H1 (cell line): ENCODE results near the gene TMED5.

Source experiments
- CHD2 ChIP-seq: IDR thresholded peaks from 2 replicates; pipeline ENCODE4 v1.6.1; 2012; ENCODE audit warnings: low read length, improper control_type of control experiment
- CTCF ChIP-seq, 3 experiments: IDR thresholded peaks; 1 replicate in 2 of 3; 2 replicates in 1 of 3; pipeline versions ENCODE4 v1.5.1 to v1.6.1; 2011; ENCODE audit warnings: low read length in 3 of 3, mild to moderate bottlenecking in 3 of 3, inconsistent platforms in 2 of 3, low read depth in 1 of 3, moderate library complexity in 1 of 3; ENCODE audit not compliant: insufficient read depth in 1 of 3; ENCODE audit errors: control extremely low read depth in 1 of 3
- EGR1 ChIP-seq: IDR thresholded peaks from 2 replicates; pipeline ENCODE4 v1.6.1; 2011; ENCODE audit warnings: low read depth, low read length, borderline replicate concordance
- EP300 ChIP-seq, 2 experiments: IDR thresholded peaks; 1 replicate in 1 of 2; 2 replicates in 1 of 2; pipeline ENCODE4 v1.6.1; 2011 to 2012; ENCODE audit warnings: low read depth in 2 of 2, low read length in 2 of 2, mild to moderate bottlenecking in 2 of 2, borderline replicate concordance in 1 of 2, inconsistent platforms in 1 of 2, moderate library complexity in 1 of 2
- EZH2 ChIP-seq: fragments of 200-600 bp; sonication (generic); IDR thresholded peaks from 2 replicates; pipeline ENCODE4 v1.7.1; 2012; ENCODE audit warnings: low read depth, mild to moderate bottlenecking, moderate library complexity, low read length, inconsistent platforms; ENCODE audit not compliant: severe bottlenecking
- HDAC2 ChIP-seq, 2 experiments: fragments of 300-600 bp in 1 of 2; sonication (generic) in 1 of 2; IDR thresholded peaks; 2 replicates each; pipeline ENCODE4 v1.6.1; 2011 to 2012; ENCODE audit warnings: low read depth in 2 of 2, low read length in 2 of 2, mild to moderate bottlenecking in 2 of 2, moderate library complexity in 2 of 2, borderline replicate concordance in 1 of 2, inconsistent platforms in 1 of 2
- JUND ChIP-seq: IDR thresholded peaks from 2 replicates; pipeline ENCODE4 v1.6.1; 2011; ENCODE audit warnings: mild to moderate bottlenecking, improper control_type of control experiment, low read length
- POLR2A ChIP-seq, 2 experiments: IDR thresholded peaks; 1 replicate in 1 of 2; 2 replicates in 1 of 2; pipeline ENCODE4 v1.6.1; 2011; ENCODE audit warnings: low read depth in 2 of 2, low read length in 2 of 2, mild to moderate bottlenecking in 2 of 2; ENCODE audit errors: control extremely low read depth in 1 of 2
- RXRA ChIP-seq: IDR thresholded peaks from 2 replicates; pipeline ENCODE4 v1.6.1; 2011; ENCODE audit warnings: low read depth, mild to moderate bottlenecking, low read length, moderate library complexity; ENCODE audit not compliant: insufficient read depth
- SP1 ChIP-seq: IDR thresholded peaks from 2 replicates; pipeline ENCODE4 v1.6.1; 2011; ENCODE audit warnings: low read depth, low read length

GRCh38 chr1:93167006-93167405 is 13.2 kb downstream of the TMED5 start:
- TF ChIP-seq RXRA (no peak), EP300 (IDR thresholded peaks at IDR 0.05; ENCODE audit: borderline replicate concordance in 1 of 2, low read depth in 2 of 2, low read length in 2 of 2) (no peak), POLR2A (IDR thresholded peaks at IDR 0.05; ENCODE audit: control extremely low read depth in 1 of 2, low read depth in 2 of 2, low read length in 2 of 2) (no peak), HDAC2 (IDR thresholded peaks at IDR 0.05; ENCODE audit: borderline replicate concordance in 1 of 2, low read depth in 2 of 2, low read length in 2 of 2) (no peak), SP1 (no peak), JUND (no peak), CHD2 (no peak), CTCF (IDR thresholded peaks at IDR 0.05; ENCODE audit: control extremely low read depth in 1 of 3, insufficient read depth in 1 of 3, low read depth in 1 of 3, low read length in 3 of 3) (no peak), EGR1 (no peak), EZH2 (no peak)
